Measurements from ENCODE around the gene SUGP1.
"Not testable (repeated sequence)": the region's sequence is repeated elsewhere in the genome, so short reads cannot be mapped to it uniquely, and the experiment has no call there.

Gene SUGP1

GRCh38 chr19:19320361-19321140 lies at the start of gene SUGP1, which contains the start of gene MAU2:
SUGP1 (minus strand) TSS chr19:19320509; CDS start chr19:19320496, 13 bp downstream.
MAU2 (plus strand) TSS chr19:19320829; CDS start chr19:19320860, 31 bp downstream.
- peak; percentile 87 to 89 for DNase-seq

- DNase-seq, result no peak
Measured at GRCh38 chr19:19368087-19368486, 47.8 kb upstream of the SUGP1 start.

DNA sequence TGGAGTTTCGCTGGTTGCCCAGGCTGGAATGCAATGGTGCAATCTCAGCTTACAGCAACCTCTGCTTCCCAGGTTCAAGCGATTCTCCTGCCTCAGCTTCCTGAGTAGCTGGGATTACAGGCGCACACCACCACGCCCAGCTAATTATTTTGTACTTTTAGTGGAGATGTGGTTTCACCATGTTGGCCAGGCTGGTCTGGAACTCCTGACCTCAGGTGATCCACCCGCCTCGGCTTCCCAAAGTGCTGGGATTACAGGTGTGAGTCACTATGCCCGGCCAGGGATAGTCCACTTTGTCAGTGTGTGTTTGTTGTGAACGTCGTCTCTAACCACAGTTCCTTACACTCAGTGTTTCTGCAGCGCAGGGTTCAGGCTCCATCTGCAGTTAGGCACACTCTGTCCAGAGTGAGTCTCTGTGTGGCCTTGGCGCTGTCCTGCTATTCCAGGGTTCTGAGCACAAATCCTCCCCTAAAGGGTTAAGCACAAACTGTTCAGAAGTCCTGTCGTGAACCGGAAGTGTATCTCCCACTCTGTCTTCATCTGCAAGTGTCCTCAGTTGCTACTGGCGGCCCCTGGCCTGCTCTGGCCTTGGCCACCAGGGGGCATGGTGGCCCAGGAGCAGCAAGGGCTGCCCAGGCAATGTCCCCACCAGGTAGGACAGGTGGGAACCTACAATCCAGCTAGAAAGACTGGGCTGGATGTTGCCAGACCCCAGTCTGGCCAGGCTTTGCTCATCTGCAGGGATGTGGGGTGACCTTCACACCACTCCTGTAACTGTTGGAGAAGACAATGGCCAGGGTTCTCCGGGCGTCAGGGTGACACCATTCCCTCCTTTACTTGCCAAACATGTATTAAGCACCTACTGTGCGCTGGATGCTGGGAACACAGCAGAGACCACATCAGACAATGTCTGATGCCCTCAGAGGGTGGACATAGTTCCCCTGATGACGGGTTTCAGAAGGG lies 46.4 kb upstream of the SUGP1 start:
- peak; percentile 64 to 68 for DNase-seq

DNA sequence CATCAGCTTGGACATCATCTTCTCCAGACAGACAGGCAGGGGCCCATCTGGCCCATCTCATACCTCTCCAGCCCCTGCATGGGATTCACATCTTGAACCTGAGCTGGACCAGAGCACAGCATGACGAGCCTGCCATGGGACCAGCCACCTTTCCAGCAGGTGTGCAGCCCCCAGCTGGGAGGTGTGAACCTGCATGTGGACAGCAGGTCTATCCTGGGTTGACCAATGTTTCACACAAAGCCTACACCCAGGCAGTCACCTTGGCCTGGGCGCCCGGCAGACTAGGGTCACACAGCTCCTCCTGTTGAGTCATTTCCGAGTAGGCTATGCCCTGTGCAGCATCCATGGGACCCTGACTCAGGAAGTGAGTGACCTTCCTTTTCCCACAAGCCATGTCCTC lies 41.8 kb upstream of the SUGP1 start:
- no peak for DNase-seq

DNA sequence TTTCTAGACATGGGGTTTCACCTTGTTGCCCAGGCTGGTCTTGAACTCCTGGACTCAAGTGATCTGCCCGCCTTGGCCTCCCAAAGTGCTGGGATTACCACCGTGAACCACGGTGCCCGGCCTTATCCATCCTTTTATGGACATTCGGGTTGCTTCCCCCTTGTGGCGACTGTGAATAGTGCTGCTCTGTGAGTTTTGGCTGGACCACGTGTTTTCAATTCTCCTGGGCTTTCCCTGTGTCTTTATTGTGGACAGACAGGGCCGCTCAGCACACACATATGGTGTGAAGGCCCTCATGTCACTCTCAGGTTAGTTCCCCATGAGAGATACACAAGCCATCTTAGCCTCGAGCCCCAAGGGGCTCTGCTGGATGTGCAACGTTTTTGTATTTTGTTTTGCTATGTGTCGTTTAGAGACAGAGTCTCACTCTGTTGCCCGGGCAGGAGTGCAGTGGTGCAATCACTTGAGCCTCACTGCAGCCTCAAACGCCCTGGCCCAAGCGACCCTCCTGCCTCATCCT lies 40.8 kb upstream of the SUGP1 start:
- peak; percentile 68 to 75 for DNase-seq

DNA sequence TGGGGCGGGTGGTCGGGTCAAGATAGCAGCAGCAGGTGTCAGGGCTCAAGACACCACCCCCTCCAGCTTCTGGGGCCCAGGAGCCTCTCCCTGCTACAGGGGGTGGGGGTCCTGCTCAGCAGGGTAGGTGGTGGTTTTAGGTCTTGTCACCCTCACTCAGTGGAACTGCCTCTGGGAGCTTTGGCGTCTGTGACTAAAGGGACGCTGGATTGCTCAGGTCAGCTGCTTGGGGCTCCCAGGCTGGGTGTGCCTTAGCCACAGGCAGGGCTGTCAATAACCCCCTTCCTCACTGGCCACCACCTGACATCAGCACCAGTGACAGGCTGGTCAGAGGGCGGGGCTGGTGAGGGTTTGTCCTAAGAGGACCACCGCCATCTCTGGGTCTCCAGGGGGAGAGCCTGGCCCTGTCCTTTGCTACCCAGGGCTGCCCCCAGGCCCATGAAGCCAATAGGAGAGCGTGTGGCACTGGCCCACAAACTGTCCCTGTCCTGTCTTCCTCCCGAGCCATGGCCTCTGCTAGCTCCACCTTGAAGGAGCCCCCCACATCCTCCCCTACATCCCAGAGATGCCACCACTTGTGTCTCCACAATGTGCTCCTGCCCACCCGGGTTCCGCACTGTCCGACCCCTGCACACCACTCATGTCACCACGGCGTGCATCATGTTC lies 36.7 kb upstream of the SUGP1 start:
- no peak for DNase-seq

GRCh38 chr19:19356500-19356899 lies 36.2 kb upstream of the SUGP1 start:
- DNase-seq, result no peak

- DNase-seq, result no peak
Measured at GRCh38 chr19:19355606-19356139, 35.4 kb upstream of the SUGP1 start.

- DNase-seq, result no peak
Measured at GRCh38 chr19:19354932-19355331, 34.6 kb upstream of the SUGP1 start.

DNA sequence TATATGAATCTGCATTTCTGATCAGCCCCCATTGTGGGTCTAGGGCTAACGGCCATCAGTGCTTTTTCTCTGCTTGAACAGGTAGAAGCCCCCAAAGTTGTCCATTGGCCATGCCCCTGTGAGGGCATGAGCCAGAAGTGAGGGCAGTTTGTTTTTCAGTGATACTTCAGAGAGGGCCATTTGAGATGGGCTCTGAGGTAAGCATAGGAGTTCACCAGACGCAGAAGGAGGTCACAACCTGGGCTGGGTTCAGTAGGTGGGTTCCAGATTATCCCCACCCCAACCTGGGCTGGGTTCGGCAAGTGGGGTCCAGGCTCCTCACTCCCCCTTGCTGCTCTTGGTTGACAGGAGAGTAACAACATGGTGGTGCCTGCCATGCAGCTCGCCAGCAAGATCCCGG lies 33.7 kb upstream of the SUGP1 start:
- DNase-seq, result no peak

GRCh38 chr19:19352823-19353222 lies 32.5 kb upstream of the SUGP1 start:
- no peak for DNase-seq

DNA sequence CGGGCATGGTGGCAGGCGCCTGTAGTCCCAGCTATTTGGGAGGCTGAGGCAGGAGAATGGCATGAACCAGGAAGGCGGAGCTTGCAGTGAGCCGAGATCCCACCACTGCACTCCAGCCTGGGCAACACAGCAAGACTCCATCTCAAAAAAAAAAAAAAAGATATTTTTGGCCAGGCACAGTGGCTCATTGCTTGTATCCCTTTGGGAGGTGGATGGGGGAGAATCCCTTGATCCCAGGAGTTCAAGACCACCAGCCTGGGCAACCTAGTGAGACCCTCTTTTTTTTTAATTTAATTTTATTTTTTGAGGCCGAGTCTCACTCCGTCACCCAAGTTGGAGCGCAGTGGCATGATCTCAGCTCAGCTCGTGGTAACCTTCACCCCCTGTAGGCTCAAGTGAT lies 30.4 kb upstream of the SUGP1 start:
- not testable (repeated sequence) for DNase-seq

- DNase-seq, result no peak
Measured at GRCh38 chr19:19349365-19349764, 29.1 kb upstream of the SUGP1 start.

DNA sequence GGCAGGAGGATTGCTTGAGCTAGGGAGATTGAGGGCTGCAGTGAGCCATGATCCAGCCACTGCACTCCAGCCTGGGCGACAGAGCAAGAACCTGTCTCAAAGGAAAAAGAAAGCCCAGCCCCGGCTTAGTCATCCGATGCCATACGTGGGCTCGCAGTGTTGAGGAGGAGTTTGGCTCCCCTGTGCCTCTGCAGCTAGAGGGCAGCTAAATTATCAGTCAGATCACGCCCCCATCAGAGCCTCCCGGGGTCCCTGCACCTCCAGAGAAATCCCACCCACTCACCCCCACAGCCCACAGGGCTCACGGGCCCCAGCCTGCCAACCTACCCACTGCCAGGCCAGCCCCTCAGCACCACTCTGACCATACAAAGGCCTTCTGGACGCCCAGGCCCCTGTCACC lies 28.0 kb upstream of the SUGP1 start:
- no peak for DNase-seq

- no peak for DNase-seq
Measured at GRCh38 chr19:19347401-19348110, 27.2 kb upstream of the SUGP1 start.

- DNase-seq, result no peak
Measured at GRCh38 chr19:19345970-19346369, 25.7 kb upstream of the SUGP1 start.

GRCh38 chr19:19345232-19345631 lies 24.9 kb upstream of the SUGP1 start:
- DNase-seq, result no peak

- DNase-seq, result no peak
Measured at GRCh38 chr19:19343762-19344161, 23.5 kb upstream of the SUGP1 start.

- DNase-seq, result no peak
Measured at GRCh38 chr19:19343016-19343362, 22.7 kb upstream of the SUGP1 start.

GRCh38 chr19:19342086-19343015 lies 22.0 kb upstream of the SUGP1 start:
- peak; percentile 21 to 31 for DNase-seq

DNA sequence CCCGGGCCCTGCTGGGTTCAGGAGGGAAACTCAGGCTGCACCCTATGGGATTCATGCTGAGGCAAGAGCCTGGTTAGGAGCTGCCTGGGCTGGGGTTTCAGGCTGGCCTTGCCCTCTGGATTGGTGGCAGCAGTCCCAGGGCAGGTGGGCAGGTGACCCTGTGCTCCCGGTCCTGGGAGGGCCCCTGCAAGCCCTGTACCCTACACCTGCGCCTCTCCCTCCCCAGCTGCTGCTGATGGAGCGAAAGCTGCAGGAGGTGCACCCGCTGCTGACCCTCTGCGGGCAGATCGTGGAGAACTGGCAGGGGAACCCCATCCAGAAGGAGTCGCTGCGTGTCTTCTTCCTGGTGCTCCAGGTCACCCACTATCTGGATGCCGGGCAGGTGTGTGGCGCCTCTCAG lies 20.7 kb upstream of the SUGP1 start:
- no peak for DNase-seq

All from AML-193 (cell line).